HepG2 (cell line): ENCODE data around the gene OR13A1. TPM values are rescaled to one million over a fixed set of nuclear protein-coding genes. Genes with fewer than 3 reads are reported as not detected.

Source experiments
- ATAC-seq: fragments of 200-7000 bp; cut with Tn5 transposase; 3 replicates; pipeline ENCODE4 v1.9.1; 2020; ENCODE audit warnings: mild to moderate bottlenecking, moderate library complexity
- BruUV-seq: library from RNA; stranded (reverse); fragments of 400-500 nt; replicated peaks from 2 replicates; lab custom pipeline; 2021; lab: Mats Ljungman, UMichigan
- CTCF ChIA-PET: fragments of 300-600 bp; formaldehyde crosslinking; extraction: SDS; loops from one replicate; lab custom pipeline; 2021; ENCODE audit warnings: low total read pairs, inconsistent platforms, low intra/inter-chr PET ratio; lab: Yijun Ruan, JAX
- POLR2A ChIA-PET: fragments of 350-600 bp; sonication (Branson Sonifier 250); formaldehyde crosslinking; loops from one replicate; lab custom pipeline; 2020; ENCODE audit warnings: antibody characterized with exemption, inconsistent platforms; lab: Yijun Ruan, JAX
- DNase-seq: peaks from one replicate; pipeline ENCODE4 v3.0.0-alpha.2; 2015; ENCODE audit warnings: low spot score
- FAIRE-seq: peaks from 3 replicates; lab custom pipeline; 2011; peaks lifted over from hg19 to GRCh38; lab: Jason Lieb, UNC
- H2AFZ ChIP-seq: one replicate; pipeline ENCODE4 v1.6.1; 2011; ENCODE audit warnings: low read length, inconsistent platforms
- H3K27ac ChIP-seq: fragments of 300-600 bp; 3 replicates; pipeline ENCODE4 v1.8.0; 2011; ENCODE audit warnings: mixed run types, mild to moderate bottlenecking, mixed read lengths, low read length, inconsistent platforms; ENCODE audit not compliant: insufficient read depth; ENCODE audit errors: extremely low read length
- H3K27me3 ChIP-seq, 2 experiments: fragments of 200-600 bp in 1 of 2; 2 replicates in 1 of 2; 3 replicates in 1 of 2; pipeline versions ENCODE4 v1.6.0 to v1.8.0; 2011; ENCODE audit warnings: low read length in 2 of 2, mild to moderate bottlenecking in 2 of 2, moderate library complexity in 2 of 2, inconsistent platforms in 1 of 2; ENCODE audit not compliant: insufficient read depth in 2 of 2, control insufficient read depth in 1 of 2
- H3K36me3 ChIP-seq, 2 experiments: fragments of 200-600 bp in 1 of 2; replicated peaks in 1 of 2; 2 replicates in 1 of 2; 3 replicates in 1 of 2; pipeline versions ENCODE4 v1.5.1 to v1.8.0; 2011; ENCODE audit warnings: low read length in 2 of 2, inconsistent platforms in 1 of 2; ENCODE audit not compliant: insufficient read depth in 2 of 2, control insufficient read depth in 1 of 2
- H3K4me1 ChIP-seq: 2 replicates; pipeline ENCODE4 v1.5.1; 2012; ENCODE audit warnings: low read length, inconsistent platforms; ENCODE audit not compliant: insufficient read depth
- H3K4me2 ChIP-seq: 2 replicates; pipeline ENCODE4 v1.6.0; 2011; ENCODE audit warnings: low read depth, low read length, inconsistent platforms
- H3K4me3 ChIP-seq, 3 experiments: fragments of 200-600 bp in 1 of 3; sonication (generic), shearing (Covaris generic) in 1 of 3; replicated peaks in 1 of 3; 2 replicates each; pipeline ENCODE4 v1.5.1; 2011 to 2016; ENCODE audit warnings: low read length in 3 of 3, inconsistent platforms in 2 of 3, low read depth in 2 of 3, mild to moderate bottlenecking in 2 of 3, control low read depth in 1 of 3, mixed read lengths in 1 of 3; ENCODE audit not compliant: insufficient read depth in 1 of 3
- H3K79me2 ChIP-seq: one replicate; pipeline ENCODE4 v1.6.1; 2011; ENCODE audit warnings: low read length, inconsistent platforms; ENCODE audit not compliant: insufficient read depth
- H3K9ac ChIP-seq: 2 replicates; pipeline ENCODE4 v1.6.0; 2011; ENCODE audit warnings: mild to moderate bottlenecking, low read depth, low read length, inconsistent platforms; ENCODE audit not compliant: insufficient read depth
- H3K9me3 ChIP-seq: 2 replicates; pipeline ENCODE4 v1.5.1; 2012; ENCODE audit warnings: mild to moderate bottlenecking, low read length
- H4K20me1 ChIP-seq: 2 replicates; pipeline ENCODE4 v1.6.0; 2011; ENCODE audit warnings: inconsistent platforms, mild to moderate bottlenecking, low read length, moderate library complexity; ENCODE audit not compliant: insufficient read depth
- ADNP ChIP-seq: sonication (generic); formaldehyde crosslinking; IDR thresholded peaks from 2 replicates; pipeline ENCODE4 v1.4.0; 2020; ENCODE audit warnings: missing genetic modification reagents
- E2F1 ChIP-seq: sonication (generic); formaldehyde crosslinking; IDR thresholded peaks from 2 replicates; pipeline ENCODE4 v1.5.0; 2020; ENCODE audit warnings: missing genetic modification reagents
- EP300 ChIP-seq, 3 experiments: sonication (generic) in 1 of 3; formaldehyde crosslinking in 1 of 3; IDR thresholded peaks; 2 replicates each; pipeline versions ENCODE4 v1.5.1 to v1.6.1; 2011 to 2020; ENCODE audit warnings: low read depth in 2 of 3, low read length in 2 of 3, borderline replicate concordance in 1 of 3, improper control_type of control experiment in 1 of 3, mild to moderate bottlenecking in 1 of 3, missing genetic modification reagents in 1 of 3, moderate library complexity in 1 of 3
- HNRNPH1 ChIP-seq: fragments of 200-400 bp; formaldehyde crosslinking; optimal IDR thresholded peaks from 2 replicates; pipeline ENCODE3; 2017; ENCODE audit warnings: mild to moderate bottlenecking, low read depth, low read length
- KAT8 ChIP-seq: IDR thresholded peaks from 2 replicates; pipeline ENCODE4 v1.6.1; 2016; ENCODE audit warnings: missing genetic modification reagents, missing compliant biosample characterization
- KDM2A ChIP-seq: sonication (generic); formaldehyde crosslinking; IDR thresholded peaks from 2 replicates; pipeline ENCODE4 v1.4.0; 2020; ENCODE audit warnings: low read depth, missing genetic modification reagents, borderline replicate concordance
- MXD4 ChIP-seq: IDR thresholded peaks from 2 replicates; pipeline ENCODE4 v1.6.1; 2016; ENCODE audit warnings: mild to moderate bottlenecking, missing biosample characterization, missing genetic modification reagents
- MXI1 ChIP-seq: IDR thresholded peaks from 3 replicates; pipeline ENCODE4 v1.6.1; 2012; ENCODE audit warnings: low read depth, low read length, inconsistent platforms, borderline replicate concordance
- RFXAP ChIP-seq: sonication (generic); formaldehyde crosslinking; IDR thresholded peaks from 2 replicates; pipeline ENCODE4 v1.4.0; 2020; ENCODE audit warnings: missing genetic modification reagents, borderline replicate concordance
- SAP130 ChIP-seq: IDR thresholded peaks from 2 replicates; pipeline ENCODE4 v1.6.1; 2016; ENCODE audit warnings: low read depth
- SOX6 ChIP-seq, 2 experiments: fragments of 450-650 bp in 1 of 2; sonication (generic) in 1 of 2; formaldehyde crosslinking in 1 of 2; IDR thresholded peaks; 2 replicates each; pipeline versions ENCODE4 v1.4.0 to v1.6.1; 2017 to 2020; ENCODE audit warnings: antibody characterized with exemption in 1 of 2, mild to moderate bottlenecking in 1 of 2, missing genetic modification reagents in 1 of 2
- TEF ChIP-seq: sonication (generic); formaldehyde crosslinking; IDR thresholded peaks from 2 replicates; pipeline ENCODE4 v1.5.0; 2020; ENCODE audit warnings: missing genetic modification reagents
- TOPORS ChIP-seq: sonication (generic); formaldehyde crosslinking; IDR thresholded peaks from 2 replicates; pipeline ENCODE4 v1.8.0; 2023; ENCODE audit warnings: mild to moderate bottlenecking, missing genetic modification reagents
- USF2 ChIP-seq, 2 experiments: sonication (generic) in 1 of 2; formaldehyde crosslinking in 1 of 2; IDR thresholded peaks; 2 replicates each; pipeline versions ENCODE4 v1.5.1 to v1.6.1; 2011 to 2020; ENCODE audit warnings: borderline replicate concordance in 1 of 2, low read depth in 1 of 2, low read length in 1 of 2, mild to moderate bottlenecking in 1 of 2, missing genetic modification reagents in 1 of 2, moderate library complexity in 1 of 2
- ZNF430 ChIP-seq: sonication (generic); formaldehyde crosslinking; IDR thresholded peaks from 2 replicates; pipeline ENCODE4 v1.9.0; 2021; ENCODE audit warnings: mild to moderate bottlenecking, missing genetic modification reagents
- ZNF644 ChIP-seq: IDR thresholded peaks from 2 replicates; pipeline ENCODE4 v1.6.1; 2016; ENCODE audit warnings: low read depth
- ZNF678 ChIP-seq: sonication (generic); formaldehyde crosslinking; IDR thresholded peaks from 2 replicates; pipeline ENCODE4 v1.4.0; 2020; ENCODE audit warnings: mild to moderate bottlenecking, missing genetic modification reagents
- ZNF761 ChIP-seq: sonication (generic); formaldehyde crosslinking; conservative IDR thresholded peaks from 2 replicates; pipeline ENCODE4 v1.4.0; 2020; ENCODE audit warnings: mild to moderate bottlenecking, missing genetic modification reagents
- WGBS: methylation state at CpG from one replicate; pipeline ENCODE4 v1.1.6; 2017; ENCODE audit warnings: low lambda C conversion rate; 5-methylcytosine and 5-hydroxymethylcytosine counted together
- in situ Hi-C: cut with HindIII; loops from 2 replicates; pipeline ENCODE4 v1.10.0; 2017; ENCODE audit warnings: low pct_unique_long_range_greater_than_20kb; ENCODE audit not compliant: extremely low pct_ligation_motif_present
- intact Hi-C: fragments of 100-400 bp; cut with micrococcal nuclease; formaldehyde crosslinking; loops from one replicate; pipeline ENCODE4 v1.10.0; 2022; ENCODE audit not compliant: unreplicated experiment
- polyA plus RNA-seq, 8 experiments: library from polyadenylated mRNA; depleted of rRNA in 3 of 8; stranded (reverse) in 7 of 8; unstranded in 1 of 8; fragments of >200 nt; fragmentation: Illumina TruSeq in 4 of 8; extraction: Trizol in 4 of 8; gene quantifications; 2 replicates each; pipeline versions ENCODE4 v1.2.1 to v1.2.3, GENCODE V29; 2011 to 2016; ENCODE audit warnings: low read depth in 4 of 8, missing spikeins in 1 of 8, mixed read lengths in 1 of 8; ENCODE audit not compliant: insufficient read depth in 1 of 8
- total RNA-seq, 5 experiments: library from RNA; depleted of rRNA; stranded (reverse); fragments of >200 nt; fragmentation: Illumina TruSeq; extraction: Trizol; gene quantifications; 2 replicates each; pipeline ENCODE4 v1.2.3, GENCODE V29; 2016; ENCODE audit warnings: low read depth in 1 of 5
- TF ChIP-seq, protein P1 (sequence below): sonication (generic); formaldehyde crosslinking; conservative IDR thresholded peaks from 2 replicates; pipeline ENCODE4 v1.4.0; 2020; ENCODE audit warnings: missing genetic modification reagents

OR13A1 gene
- total and polyA plus RNA-seq, 2 of the 13 experiments (the other 11 are each of a cell fraction or from before 2014, with no cell fraction given), result not detected

DNA sequence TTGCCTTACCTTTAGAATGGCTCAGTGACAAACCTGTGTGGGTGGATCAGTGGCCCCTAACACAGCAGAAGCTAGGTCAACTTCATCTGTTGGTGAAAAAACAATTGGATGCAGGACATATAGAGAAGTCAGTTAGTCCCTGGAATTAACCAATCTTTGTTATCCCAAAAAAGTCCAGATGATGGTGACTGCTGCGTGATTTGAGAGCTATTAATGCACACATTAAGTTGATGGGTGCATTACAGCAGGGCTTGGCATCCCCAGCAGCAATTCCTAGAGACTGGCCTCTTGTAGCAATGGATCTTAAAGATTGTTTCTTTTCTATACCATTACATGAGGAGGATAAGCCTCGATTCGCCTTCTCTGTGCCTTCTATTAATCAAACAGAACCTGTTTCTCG, 33.3 kb downstream of the OR13A1 start:
- Histone ChIP-seq H3K4me2 (no peak overlapping the region), H3K36me3 (no peaks in the 10 kb centered on the region), H3K27me3 (peaks cover 0 to 8% of the 10 kb centered on the region in 2 experiments; a peak in 1 of 5 replicates), H3K9me3 (no peaks in the 10 kb centered on the region), H3K4me1 (no peaks in the 10 kb centered on the region), H3K9ac (no peak overlapping the region), H3K79me2 (no peaks in the 10 kb centered on the region), H2AFZ (no peak overlapping the region), H3K4me3 (no peak overlapping the region), H4K20me1 (no peaks in the 10 kb centered on the region), H3K27ac (no peak overlapping the region)
- in situ Hi-C loops (no loop called here), intact Hi-C loops (no loop called here)
- no peak for ATAC-seq
- no peak for DNase-seq
- ChIA-PET POLR2A (no interaction called here), CTCF (no interaction called here)
- FAIRE-seq, result no peak
- BruUV-seq, result no TSS peak
- TF ChIP-seq TEF (CRISPR knock-in tag) (no peak), MXD4 (CRISPR knock-in tag) (no peak), ADNP (no peak), EP300 (IDR thresholded peaks at IDR 0.05; ENCODE audit: low read depth in 2 of 2, low read length in 2 of 2) (no peak), EP300 (CRISPR knock-in tag; IDR thresholded peaks at IDR 0.05; ENCODE audit: borderline replicate concordance) (no peak), KDM2A (CRISPR knock-in tag) (no peak), ZNF430 (CRISPR knock-in tag) (no peak), E2F1 (CRISPR knock-in tag) (no peak), KAT8 (no peak), ZNF678 (no peak), RFXAP (CRISPR knock-in tag) (no peak), ZNF644 (CRISPR knock-in tag) (no peak), TOPORS (no peak), HNRNPH1 (no peak), ZNF761 (CRISPR knock-in tag) (no peak), SOX6 (IDR thresholded peaks at IDR 0.05) (no peak), SOX6 (CRISPR knock-in tag; IDR thresholded peaks at IDR 0.05) (no peak), SAP130 (CRISPR knock-in tag) (no peak), MXI1 (no peak), USF2 (IDR thresholded peaks at IDR 0.05; ENCODE audit: low read depth, low read length) (no peak), USF2 (CRISPR knock-in tag; IDR thresholded peaks at IDR 0.05; ENCODE audit: borderline replicate concordance) (no peak)
- TF ChIP-seq, protein P1, sequence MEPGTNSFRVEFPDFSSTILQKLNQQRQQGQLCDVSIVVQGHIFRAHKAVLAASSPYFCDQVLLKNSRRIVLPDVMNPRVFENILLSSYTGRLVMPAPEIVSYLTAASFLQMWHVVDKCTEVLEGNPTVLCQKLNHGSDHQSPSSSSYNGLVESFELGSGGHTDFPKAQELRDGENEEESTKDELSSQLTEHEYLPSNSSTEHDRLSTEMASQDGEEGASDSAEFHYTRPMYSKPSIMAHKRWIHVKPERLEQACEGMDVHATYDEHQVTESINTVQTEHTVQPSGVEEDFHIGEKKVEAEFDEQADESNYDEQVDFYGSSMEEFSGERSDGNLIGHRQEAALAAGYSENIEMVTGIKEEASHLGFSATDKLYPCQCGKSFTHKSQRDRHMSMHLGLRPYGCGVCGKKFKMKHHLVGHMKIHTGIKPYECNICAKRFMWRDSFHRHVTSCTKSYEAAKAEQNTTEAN, result no peak
- WGBS, result 1% methylated on average over 4 of the region's 4 CpGs
